OCI-LY1 (cell line): ENCODE measurements around the gene CFAP57.

ENCODE experiments used
- CTCF ChIP-seq: fragments of 200-600 bp; sonication (generic), shearing (Covaris generic); IDR thresholded peaks from 2 replicates; pipeline ENCODE4 v1.5.1; 2017; ENCODE audit warnings: mild to moderate bottlenecking, antibody characterized with exemption, low read length, moderate library complexity, mixed read lengths
- EZH2 ChIP-seq: fragments of 200-600 bp; sonication (generic), shearing (Covaris generic); IDR thresholded peaks from 2 replicates; pipeline ENCODE4 v1.8.0; 2017; ENCODE audit warnings: borderline replicate concordance, mixed run types, mild to moderate bottlenecking, antibody characterized with exemption, low read length, moderate library complexity, mixed read lengths

GRCh38 chr1:43267818-43268425, 95.8 kb downstream of the CFAP57 start:
- TF ChIP-seq CTCF = no peak
- no peak for TF ChIP-seq EZH2
